HUES6 (cell line): ENCODE measurements around the gene NFKBIE.

Experiments used
- H3K27ac ChIP-seq: 2 replicates; pipeline ENCODE4 v1.7.0; 2013; ENCODE audit warnings: low read depth, mild to moderate bottlenecking, low read length, inconsistent platforms
- H3K27me3 ChIP-seq: 2 replicates; pipeline ENCODE4 v1.6.1; 2013; ENCODE audit warnings: low read length; ENCODE audit not compliant: control insufficient read depth, insufficient read depth
- H3K36me3 ChIP-seq: 2 replicates; pipeline ENCODE4 v1.6.1; 2013; ENCODE audit warnings: low read length; ENCODE audit not compliant: control insufficient read depth, insufficient read depth
- H3K4me1 ChIP-seq: 2 replicates; pipeline ENCODE4 v1.6.1; 2013; ENCODE audit warnings: low read length; ENCODE audit not compliant: control insufficient read depth, insufficient read depth
- H3K4me3 ChIP-seq: 2 replicates; pipeline ENCODE4 v1.5.1; 2013; ENCODE audit warnings: low read depth, low read length
- H3K9ac ChIP-seq: one replicate; pipeline ENCODE4 v1.6.1; 2013; ENCODE audit warnings: mild to moderate bottlenecking, low read length
- H3K9me3 ChIP-seq: 2 replicates; pipeline ENCODE4 v1.6.1; 2013; ENCODE audit warnings: low read depth, low read length; ENCODE audit not compliant: control insufficient read depth, insufficient read depth

The NFKBIE gene

GRCh38 chr6:44278774-44279697, 13.7 kb upstream of the NFKBIE start:
- no peak overlapping the region for H3K4me3 ChIP-seq

GRCh38 chr6:44278315-44278714, 13.0 kb upstream of the NFKBIE start:
- H3K27me3 ChIP-seq = peaks cover 98% of the 10 kb centered on the region
- no peak overlapping the region for H3K27ac ChIP-seq
- H3K4me3 ChIP-seq = no peak overlapping the region
- no peak overlapping the region for H3K9ac ChIP-seq
- H3K36me3 ChIP-seq = no peaks in the 10 kb centered on the region
- H3K4me1 ChIP-seq = peaks cover 6% of the 10 kb centered on the region; the same call in 1 of the 2 replicates
- no peaks in the 10 kb centered on the region for H3K9me3 ChIP-seq

More at GRCh38 chr6:44278774-44279697, 13.7 kb upstream of the NFKBIE start:
- H3K36me3 ChIP-seq = no peaks in the 10 kb centered on the region
- H3K9me3 ChIP-seq = no peaks in the 10 kb centered on the region
- no peak overlapping the region for H3K9ac ChIP-seq
- H3K4me1 ChIP-seq = peaks cover 6% of the 10 kb centered on the region; the same call in 1 of the 2 replicates
- H3K27ac ChIP-seq = no peak overlapping the region
- peaks cover 98% of the 10 kb centered on the region for H3K27me3 ChIP-seq

GRCh38 chr6:44277763-44278162, 12.4 kb upstream of the NFKBIE start:
- no peak overlapping the region for H3K4me3 ChIP-seq
- no peak overlapping the region for H3K9ac ChIP-seq
- no peaks in the 10 kb centered on the region for H3K9me3 ChIP-seq
- peaks cover 98% of the 10 kb centered on the region for H3K27me3 ChIP-seq
- H3K36me3 ChIP-seq = no peaks in the 10 kb centered on the region
- H3K27ac ChIP-seq = no peak overlapping the region
- peaks cover 6% of the 10 kb centered on the region; the same call in 1 of the 2 replicates for H3K4me1 ChIP-seq

GRCh38 chr6:44276667-44277640, 11.6 kb upstream of the NFKBIE start:
- H3K4me1 ChIP-seq = peaks cover 6% of the 10 kb centered on the region; the same call in 1 of the 2 replicates
- H3K9me3 ChIP-seq = no peaks in the 10 kb centered on the region
- H3K9ac ChIP-seq = no peak overlapping the region
- no peak overlapping the region for H3K27ac ChIP-seq
- H3K36me3 ChIP-seq = no peaks in the 10 kb centered on the region
- H3K4me3 ChIP-seq = no peak overlapping the region
- peaks cover 100% of the 10 kb centered on the region for H3K27me3 ChIP-seq

GRCh38 chr6:44275749-44276648, 10.6 kb upstream of the NFKBIE start:
- peak overlapping the region; percentile 48 for H3K4me3 ChIP-seq
- peaks cover 13% of the 10 kb centered on the region for H3K4me1 ChIP-seq
- H3K36me3 ChIP-seq = no peaks in the 10 kb centered on the region
- H3K9me3 ChIP-seq = no peaks in the 10 kb centered on the region
- no peak overlapping the region for H3K27ac ChIP-seq
- peak overlapping the region; percentile 18 for H3K9ac ChIP-seq
- peaks cover 100% of the 10 kb centered on the region for H3K27me3 ChIP-seq

- peaks cover 94% of the 10 kb centered on the region for H3K27me3 ChIP-seq
- no peak overlapping the region for H3K9ac ChIP-seq
- peaks cover 13% of the 10 kb centered on the region for H3K4me1 ChIP-seq
- no peak overlapping the region for H3K27ac ChIP-seq
- H3K36me3 ChIP-seq = no peaks in the 10 kb centered on the region
- H3K9me3 ChIP-seq = no peaks in the 10 kb centered on the region
- no peak overlapping the region for H3K4me3 ChIP-seq
Observed at GRCh38 chr6:44275271-44275748, 10.0 kb upstream of the NFKBIE start.

GRCh38 chr6:44273617-44274016, 8.3 kb upstream of the NFKBIE start:
- Histone ChIP-seq H3K4me1 (peaks cover 16% of the 10 kb centered on the region), H3K9me3 (no peaks in the 10 kb centered on the region), H3K36me3 (no peaks in the 10 kb centered on the region), H3K4me3 (no peak overlapping the region), H3K27ac (no peak overlapping the region), H3K9ac (no peak overlapping the region), H3K27me3 (peaks cover 93% of the 10 kb centered on the region)

- H3K27me3 ChIP-seq = peaks cover 92% of the 10 kb centered on the region
- H3K36me3 ChIP-seq = no peaks in the 10 kb centered on the region
- H3K9ac ChIP-seq = no peak overlapping the region
- peaks cover 21% of the 10 kb centered on the region for H3K4me1 ChIP-seq
- no peaks in the 10 kb centered on the region for H3K9me3 ChIP-seq
- H3K4me3 ChIP-seq = no peak overlapping the region
- H3K27ac ChIP-seq = no peak overlapping the region
Observed at GRCh38 chr6:44272999-44273566, 7.7 kb upstream of the NFKBIE start.

GRCh38 chr6:44272529-44272928, 7.2 kb upstream of the NFKBIE start:
- H3K9ac ChIP-seq = no peak overlapping the region
- H3K27me3 ChIP-seq = peaks cover 87% of the 10 kb centered on the region

GRCh38 chr6:44271914-44272313, 6.6 kb upstream of the NFKBIE start:
- Histone ChIP-seq H3K4me1 (peaks cover 21% of the 10 kb centered on the region), H3K9me3 (no peaks in the 10 kb centered on the region), H3K36me3 (no peaks in the 10 kb centered on the region), H3K27ac (no peak overlapping the region), H3K9ac (no peak overlapping the region), H3K4me3 (no peak overlapping the region), H3K27me3 (peaks cover 80% of the 10 kb centered on the region)

More at GRCh38 chr6:44272529-44272928, 7.2 kb upstream of the NFKBIE start:
- H3K4me3 ChIP-seq = no peak overlapping the region
- H3K9me3 ChIP-seq = no peaks in the 10 kb centered on the region
- H3K36me3 ChIP-seq = no peaks in the 10 kb centered on the region
- H3K27ac ChIP-seq = no peak overlapping the region
- H3K4me1 ChIP-seq = peaks cover 21% of the 10 kb centered on the region
